Fibroblast of pulmonary artery (primary cell): ENCODE results near the gene TMCC1.
"Not testable (repeated sequence)": the region's sequence is repeated elsewhere in the genome, so short reads cannot be mapped to it uniquely, and the experiment has no call there.

Experiments
- DNase-seq: peaks from one replicate; pipeline ENCODE4 v3.0.0-alpha.2; 2010; ENCODE audit warnings: low read depth
- H3K4me3 ChIP-seq: replicated peaks from 2 replicates; pipeline ENCODE4 v1.5.1; 2011; ENCODE audit warnings: low read depth, mild to moderate bottlenecking, control low read depth, low read length, moderate library complexity
- CTCF ChIP-seq: IDR thresholded peaks from 2 replicates; pipeline ENCODE4 v1.5.1; 2011; ENCODE audit warnings: mild to moderate bottlenecking, control low read depth, low read length, inconsistent platforms; ENCODE audit errors: missing control alignments

The TMCC1 gene

DNA sequence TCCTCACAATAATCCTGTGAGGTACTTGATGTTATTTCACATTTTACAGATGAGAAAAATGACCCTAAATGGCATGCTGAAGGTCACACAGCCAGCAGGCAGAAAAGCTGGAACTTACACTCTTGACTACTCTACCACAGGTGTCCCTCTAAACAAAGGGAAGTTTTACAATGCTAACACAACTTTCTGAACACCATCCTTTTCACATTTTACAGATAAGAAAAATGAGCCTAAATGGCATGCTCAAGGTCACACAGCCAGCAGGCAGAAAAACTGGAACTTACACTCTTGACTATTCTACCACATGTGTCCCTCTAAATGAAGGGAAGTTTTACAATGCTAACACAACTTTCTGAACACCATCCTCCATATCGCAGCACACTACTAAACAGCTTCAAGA is 35.6 kb downstream of the TMCC1 start:
- TF ChIP-seq CTCF, result no peak
- DNase-seq, result no peak
- no peak overlapping the region for H3K4me3 ChIP-seq

GRCh38 chr3:129856790-129857189 is 36.7 kb downstream of the TMCC1 start:
- not testable (repeated sequence) for DNase-seq, H3K4me3 ChIP-seq

GRCh38 chr3:129855832-129856419 is 37.6 kb downstream of the TMCC1 start:
- H3K4me3 ChIP-seq, result no peak overlapping the region
- DNase-seq, result peak; percentile 66
- TF ChIP-seq CTCF, result no peak

- no peak overlapping the region for H3K4me3 ChIP-seq
- TF ChIP-seq CTCF, result no peak
- peak; percentile 71 for DNase-seq
These were observed 38.2 kb downstream of the TMCC1 start for GRCh38 chr3:129855170-129855831.

GRCh38 chr3:129854460-129854859 is 39.1 kb downstream of the TMCC1 start:
- DNase-seq, result no peak
- no peak for TF ChIP-seq CTCF
- no peak overlapping the region for H3K4me3 ChIP-seq

GRCh38 chr3:129845956-129846355 is 47.6 kb downstream of the TMCC1 start:
- DNase-seq, result peak; percentile 16
- no peak overlapping the region for H3K4me3 ChIP-seq
- TF ChIP-seq CTCF, result no peak

DNA sequence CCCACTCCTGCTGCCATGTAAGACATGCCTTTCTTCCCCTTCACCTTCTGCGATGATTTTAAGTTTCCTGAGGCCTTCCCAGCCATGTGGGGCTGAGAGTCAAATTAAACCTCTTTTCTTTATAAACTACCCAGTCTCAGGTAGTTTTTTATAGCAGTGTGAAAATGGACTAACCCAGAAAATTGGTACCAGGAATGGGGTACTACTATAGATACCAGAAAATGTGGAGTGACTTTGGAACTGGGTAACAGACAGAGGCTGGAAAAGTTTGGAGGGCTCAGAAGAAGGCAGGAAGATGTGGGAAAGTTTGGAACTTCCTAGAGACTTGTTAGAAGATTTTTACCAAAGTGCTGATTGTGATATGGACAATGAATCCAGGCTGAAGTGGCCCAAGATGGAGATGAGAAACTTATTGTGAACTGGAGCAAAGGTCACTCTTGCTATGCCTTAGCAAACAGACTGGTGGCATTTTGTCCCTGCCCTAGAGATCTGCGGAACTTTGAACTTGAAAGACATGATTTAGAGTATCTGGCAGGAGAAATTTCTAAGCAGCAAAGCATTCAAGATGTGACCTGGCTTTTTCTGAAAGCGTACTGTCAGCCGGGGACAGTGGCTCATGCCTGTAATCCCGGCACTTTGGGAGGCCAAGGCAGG is 52.7 kb downstream of the TMCC1 start:
- no peak for DNase-seq

More for the DNA sequence above, 52.7 kb downstream of the TMCC1 start:
- no peak for TF ChIP-seq CTCF
- no peak overlapping the region for H3K4me3 ChIP-seq
